Sigmoid colon (tissue), 4 donors: ENCODE measurements around the gene SEC24C.

ENCODE experiments used
- POLR2A ChIP-seq, 2 donors: fragments of 450-650 bp; IDR thresholded peaks; one replicate each; pipeline ENCODE4 v1.6.1; 2016; ENCODE audit warnings: antibody characterized with exemption in 2 of 2, mild to moderate bottlenecking in 2 of 2, moderate library complexity in 2 of 2
- POLR2AphosphoS5 ChIP-seq, 4 donors: sonication (generic); formaldehyde crosslinking; IDR thresholded peaks; one replicate each; pipeline ENCODE4 v1.6.1; 2017; ENCODE audit warnings: antibody characterized with exemption in 4 of 4
- TF ChIP-seq, protein P1 (sequence below), 4 experiments: fragments of 450-650 bp in 3 of 4; fragments of 200-600 bp in 1 of 4; IDR thresholded peaks; one replicate each; pipeline ENCODE4 v1.5.1; 2016 to 2019; ENCODE audit warnings: antibody characterized with exemption in 4 of 4, mild to moderate bottlenecking in 3 of 4, moderate library complexity in 2 of 4

DNA sequence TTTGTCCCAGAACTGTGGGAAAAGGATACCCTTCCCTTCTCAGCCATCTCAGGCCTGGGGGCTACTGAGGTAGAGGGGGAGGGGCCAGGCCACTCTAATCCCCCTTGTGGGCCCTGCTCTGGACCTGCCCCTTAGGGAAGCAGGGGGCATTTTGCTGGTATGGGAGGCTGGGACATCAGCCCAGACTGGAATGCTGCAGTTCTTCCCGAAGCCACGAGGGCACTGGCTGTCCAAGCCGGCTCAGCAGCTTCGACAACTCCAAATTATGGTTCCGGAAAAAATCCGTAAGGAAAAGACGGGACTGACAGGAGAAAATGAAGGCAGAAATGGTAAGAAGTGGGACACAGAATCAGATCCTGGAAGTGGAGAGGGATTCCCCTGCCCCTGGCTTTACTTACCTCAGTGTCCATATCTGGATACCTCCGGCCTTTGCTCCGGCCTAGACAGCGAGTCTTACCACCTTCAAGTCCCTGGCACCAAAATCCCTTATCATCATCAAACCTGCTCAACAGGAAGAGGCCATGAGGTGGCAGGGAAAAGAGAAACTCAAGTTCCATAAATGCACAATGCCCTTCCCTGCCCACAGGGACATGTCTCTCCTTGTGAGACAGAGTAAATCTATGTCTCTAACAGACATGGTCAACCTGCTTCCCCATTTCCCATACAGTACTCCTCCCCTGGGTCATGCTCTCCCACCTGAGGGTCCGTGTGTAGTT is 58.3 kb downstream of the SEC24C start:
- TF ChIP-seq, protein P1, sequence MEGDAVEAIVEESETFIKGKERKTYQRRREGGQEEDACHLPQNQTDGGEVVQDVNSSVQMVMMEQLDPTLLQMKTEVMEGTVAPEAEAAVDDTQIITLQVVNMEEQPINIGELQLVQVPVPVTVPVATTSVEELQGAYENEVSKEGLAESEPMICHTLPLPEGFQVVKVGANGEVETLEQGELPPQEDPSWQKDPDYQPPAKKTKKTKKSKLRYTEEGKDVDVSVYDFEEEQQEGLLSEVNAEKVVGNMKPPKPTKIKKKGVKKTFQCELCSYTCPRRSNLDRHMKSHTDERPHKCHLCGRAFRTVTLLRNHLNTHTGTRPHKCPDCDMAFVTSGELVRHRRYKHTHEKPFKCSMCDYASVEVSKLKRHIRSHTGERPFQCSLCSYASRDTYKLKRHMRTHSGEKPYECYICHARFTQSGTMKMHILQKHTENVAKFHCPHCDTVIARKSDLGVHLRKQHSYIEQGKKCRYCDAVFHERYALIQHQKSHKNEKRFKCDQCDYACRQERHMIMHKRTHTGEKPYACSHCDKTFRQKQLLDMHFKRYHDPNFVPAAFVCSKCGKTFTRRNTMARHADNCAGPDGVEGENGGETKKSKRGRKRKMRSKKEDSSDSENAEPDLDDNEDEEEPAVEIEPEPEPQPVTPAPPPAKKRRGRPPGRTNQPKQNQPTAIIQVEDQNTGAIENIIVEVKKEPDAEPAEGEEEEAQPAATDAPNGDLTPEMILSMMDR (IDR thresholded peaks at IDR 0.05) = no peak
- no peak for TF ChIP-seq POLR2A (IDR thresholded peaks at IDR 0.05)
- no peak for TF ChIP-seq POLR2AphosphoS5 (IDR thresholded peaks at IDR 0.05)
